Uterus (tissue), 2 donors: ENCODE data around the gene GPD1L.

ENCODE experiments used
- CTCF ChIP-seq, 4 experiments: fragments of 200-600 bp in 2 of 4; fragments of 450-650 bp in 2 of 4; sonication (generic) in 2 of 4; IDR thresholded peaks; one replicate each; pipeline ENCODE4 v1.5.1; 2016 to 2019; ENCODE audit warnings: antibody characterized with exemption in 4 of 4, mild to moderate bottlenecking in 2 of 4, moderate library complexity in 1 of 4
- POLR2A ChIP-seq, 2 donors: fragments of 450-650 bp; IDR thresholded peaks; one replicate each; pipeline ENCODE4 v1.6.1; 2016; ENCODE audit warnings: antibody characterized with exemption in 2 of 2, mild to moderate bottlenecking in 1 of 2, moderate library complexity in 1 of 2

GRCh38 chr3:32125012-32125411, 18.6 kb downstream of the GPD1L start:
- no peak for TF ChIP-seq CTCF (IDR thresholded peaks at IDR 0.05)
- no peak for TF ChIP-seq POLR2A (IDR thresholded peaks at IDR 0.05)
